ENCODE measurements around the gene EIPR1.

The EIPR1 gene

GRCh38 chr2:3143602-3144001, 234.0 kb downstream of the EIPR1 start:
- DNase-seq: no peak

DNA sequence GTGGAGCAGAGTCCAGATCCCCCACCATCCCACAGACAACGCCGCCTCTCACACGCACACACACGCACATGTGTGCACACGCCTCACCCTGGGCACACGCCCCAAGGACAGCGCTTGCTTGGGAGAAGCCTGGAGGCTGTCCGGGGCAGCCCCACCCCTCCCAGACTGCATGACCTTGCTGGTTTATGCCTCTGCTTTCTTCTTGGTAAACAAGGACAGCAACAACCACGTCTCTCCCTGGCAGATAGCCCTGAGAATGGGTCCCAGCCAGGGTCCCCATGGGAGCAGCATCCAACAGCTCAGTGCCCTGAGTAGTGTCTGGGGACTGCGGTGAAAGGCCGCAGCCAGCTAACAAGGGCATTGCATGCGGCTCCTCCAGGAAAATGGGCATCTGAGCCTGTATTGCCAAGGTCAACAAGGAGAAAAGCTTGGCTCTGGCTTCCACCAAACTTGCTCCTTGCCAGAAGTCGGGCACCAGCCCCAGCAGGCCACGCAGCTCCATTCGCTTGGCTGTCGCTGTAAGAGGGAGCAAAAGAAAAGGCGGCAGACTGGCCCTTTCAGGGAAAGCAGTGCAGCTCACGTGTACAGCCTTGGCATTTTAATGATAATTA, 234.6 kb downstream of the EIPR1 start:
- DNase-seq: no peak

DNA sequence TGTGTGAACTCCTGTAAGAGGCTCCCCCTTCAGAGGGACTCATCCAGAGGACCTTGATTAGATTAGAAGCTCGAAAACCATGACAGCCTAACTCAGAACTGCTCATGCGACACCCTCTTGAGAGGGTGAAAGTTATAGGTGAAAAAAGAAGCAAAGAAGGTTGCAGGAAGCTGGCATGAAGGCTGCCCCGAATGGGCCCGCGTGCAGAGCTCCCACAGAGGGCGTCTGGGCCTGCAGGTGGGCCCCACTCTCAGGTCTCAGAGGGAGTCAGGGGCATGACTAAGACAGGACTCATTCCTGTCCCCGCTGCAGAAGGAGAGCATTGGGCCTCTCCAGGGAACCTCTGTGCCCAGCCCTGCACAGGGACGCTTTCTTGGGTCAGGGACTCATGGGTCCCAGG, 235.4 kb downstream of the EIPR1 start:
- no peak for DNase-seq

DNA sequence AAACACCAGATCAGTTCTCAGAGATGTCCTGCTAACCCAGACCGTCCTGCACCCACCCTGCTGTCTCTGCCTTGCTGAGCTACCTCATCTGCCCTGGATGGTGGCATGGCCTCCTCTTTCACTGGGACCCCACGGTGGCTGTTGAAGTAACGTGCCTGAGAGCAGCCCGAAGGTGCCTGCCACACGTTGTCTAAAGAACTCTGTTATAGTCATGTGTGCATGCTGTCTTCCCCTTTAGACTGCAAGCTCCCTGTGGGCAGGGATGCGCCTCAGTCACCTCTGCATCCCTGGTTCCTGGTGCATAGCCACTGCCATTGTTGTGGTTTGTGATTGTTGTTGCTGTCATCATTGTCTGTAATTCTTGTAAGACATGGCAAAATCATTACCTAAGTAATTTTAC, 235.9 kb downstream of the EIPR1 start:
- DNase-seq: no peak

DNA sequence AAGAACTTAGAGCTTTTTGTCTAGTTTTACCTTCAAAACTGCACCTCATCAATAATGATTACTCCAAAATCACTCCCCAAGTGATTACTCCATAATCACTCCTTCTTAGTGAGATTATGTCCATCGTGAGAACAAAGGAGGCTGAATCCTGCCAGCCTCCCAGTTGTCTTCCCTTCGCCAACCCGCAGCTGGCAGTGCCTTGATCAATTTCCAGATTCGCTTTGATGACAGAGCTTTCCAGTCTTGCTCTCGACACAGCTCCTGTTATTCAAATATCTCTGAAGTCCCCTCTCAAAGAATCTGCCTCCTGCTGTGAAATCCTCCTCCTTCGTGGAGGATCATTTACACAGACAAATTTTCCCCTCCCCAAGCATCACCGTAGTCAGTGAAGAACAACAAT, 237.7 kb downstream of the EIPR1 start:
- no peak for DNase-seq
